Measurements from ENCODE around the gene OLFML1.

GRCh38 chr11:7528514-7529049, 43.3 kb downstream of the OLFML1 start:
- no peak for TF ChIP-seq CTCF (conservative IDR thresholded peaks at IDR 0.05; ENCODE audit: low read depth, low read length)
- no peak for TF ChIP-seq EZH2phosphoT487 (IDR thresholded peaks at IDR 0.05; ENCODE audit: borderline replicate concordance, low read length)
